ENCODE data around the gene ACSM6. TPM values are rescaled to one million over a fixed set of nuclear protein-coding genes. Genes with fewer than 3 reads are reported as not detected.

Gene ACSM6
- total RNA-seq, 1 experiment from 2014 or later = not detected

DNA sequence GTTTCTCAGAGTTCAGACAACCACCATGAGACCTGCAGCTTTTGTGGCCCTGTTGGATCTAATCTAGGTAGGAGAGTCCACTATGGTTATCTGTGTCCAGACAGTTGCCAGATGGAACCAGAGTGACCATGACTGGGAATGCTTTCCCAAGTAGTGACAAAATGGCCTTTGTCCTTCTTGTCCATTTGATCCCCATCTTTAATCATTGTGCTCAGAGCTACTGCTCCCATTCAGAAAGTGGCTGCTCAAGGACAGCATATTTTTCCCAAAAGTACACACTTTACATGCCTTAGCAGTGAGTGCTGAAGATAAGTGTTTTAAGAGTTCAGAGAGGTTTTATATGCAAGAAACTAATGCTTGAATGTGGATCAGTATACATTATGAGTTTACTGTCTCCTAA is 5.4 kb upstream of the ACSM6 start:
- DNase-seq = no peak
- H4K5ac ChIP-seq (ENCODE audit: insufficient read length, low read depth, low read length) = no peak overlapping the region
- Mint-ChIP-seq H3K9me3 (peaks cover 0 to 3% of the 10 kb centered on the region in 2 experiments; a peak in 1 of 5 replicates), H3K27me3 (ENCODE audit: low read depth) (peaks cover 4% of the 10 kb centered on the region), H3K36me3 (ENCODE audit: insufficient read depth in 1 of 3, low read depth in 3 of 3) (no peaks in the 10 kb centered on the region), H3K4me3 (no peak overlapping the region), H3K27ac (no peak overlapping the region; a peak in 1 of 7 replicates), H3K4me1 (peaks cover 6 to 10% of the 10 kb centered on the region in 2 experiments; a peak in 3 of 4 replicates)
- H3K9ac ChIP-seq (ENCODE audit: extremely low read depth, insufficient read length, low read length) = no peak overlapping the region
- H3K79me1 ChIP-seq (ENCODE audit: insufficient read depth, low read depth, low read length, poor library complexity, severe bottlenecking) = no peaks in the 10 kb centered on the region
- TF ChIP-seq CTCF (conservative IDR thresholded peaks at IDR 0.05) = no peak
- H3K9me3 ChIP-seq (ENCODE audit: control insufficient read depth, low read depth, low read length) = no peaks in the 10 kb centered on the region
- H2BK12ac ChIP-seq (ENCODE audit: insufficient read length, low read depth, low read length) = no peak overlapping the region
- no peak overlapping the region for H2BK5ac ChIP-seq (ENCODE audit: insufficient read length, low read length)
- H4K91ac ChIP-seq (ENCODE audit: insufficient read length, low read depth, low read length) = no peak overlapping the region
- H3K4me1 ChIP-seq (ENCODE audit: insufficient read depth, low read length) = no peaks in the 10 kb centered on the region; the same call in 1 of the 2 replicates
- no peak overlapping the region for H3K4ac ChIP-seq (ENCODE audit: low read depth, low read length)
- H3K4me2 ChIP-seq (ENCODE audit: insufficient read depth, insufficient read length, low read length) = no peak overlapping the region
- H3K79me2 ChIP-seq (ENCODE audit: insufficient read depth, low read length) = no peaks in the 10 kb centered on the region; the same call in 1 of the 2 replicates
- no peak overlapping the region for H3K23ac ChIP-seq (ENCODE audit: insufficient read length, low read depth, low read length)
- H2BK20ac ChIP-seq (ENCODE audit: low read depth, low read length, poor library complexity, severe bottlenecking) = no peak overlapping the region
- H4K8ac ChIP-seq (replicated peaks; ENCODE audit: insufficient read length, low read depth, low read length) = no peak overlapping the region
- no peak overlapping the region for H3K27ac ChIP-seq (ENCODE audit: insufficient read length, low read depth, low read length)
- no peaks in the 10 kb centered on the region for H3K23me2 ChIP-seq (ENCODE audit: insufficient read length, low read depth, low read length, poor library complexity, severe bottlenecking)
- H3T11ph ChIP-seq (ENCODE audit: low read length) = no peak overlapping the region
- no peak overlapping the region for H2AFZ ChIP-seq (ENCODE audit: low read length)
- H2AK5ac ChIP-seq (ENCODE audit: insufficient read length, low read length) = no peak overlapping the region
- no peaks in the 10 kb centered on the region for H3K27me3 ChIP-seq (ENCODE audit: insufficient read depth, low read length)
- no peak overlapping the region for H2BK15ac ChIP-seq (ENCODE audit: low read depth, low read length)
- no peaks in the 10 kb centered on the region for H4K20me1 ChIP-seq (ENCODE audit: control insufficient read depth, insufficient read depth, insufficient read length)
- H3K56ac ChIP-seq (ENCODE audit: insufficient read length, low read depth, low read length) = no peak overlapping the region
- no peak overlapping the region for H3K18ac ChIP-seq (ENCODE audit: insufficient read length, low read depth, low read length)
- H2BK120ac ChIP-seq (ENCODE audit: low read depth, low read length, poor library complexity, severe bottlenecking) = no peak overlapping the region
- no peak overlapping the region for H3K14ac ChIP-seq (ENCODE audit: insufficient read depth, low read length)
